HEK293 (cell line): ENCODE measurements around the gene TLDC2.

ENCODE experiments used
- CTCF ChIP-seq: fragments of 450-650 bp; formaldehyde crosslinking; IDR thresholded peaks from 2 replicates; pipeline ENCODE4 v1.5.1; 2016; ENCODE audit warnings: missing biosample characterization, missing genetic modification characterization
- ELK4 ChIP-seq: IDR thresholded peaks from 2 replicates; pipeline ENCODE4 v1.6.1; 2011; ENCODE audit warnings: mild to moderate bottlenecking, low read depth, low read length, borderline replicate concordance
- INSM2 ChIP-seq: fragments of 450-650 bp; formaldehyde crosslinking; IDR thresholded peaks from 2 replicates; pipeline ENCODE4 v1.5.1; 2016; ENCODE audit warnings: missing biosample characterization, missing genetic modification characterization
- KLF17 ChIP-seq: fragments of 450-650 bp; formaldehyde crosslinking; IDR thresholded peaks from 2 replicates; pipeline ENCODE4 v1.5.1; 2016; ENCODE audit warnings: missing biosample characterization, missing genetic modification characterization
- PRDM4 ChIP-seq: fragments of 450-650 bp; formaldehyde crosslinking; IDR thresholded peaks from 2 replicates; pipeline ENCODE4 v1.5.1; 2017; ENCODE audit warnings: missing biosample characterization, missing genetic modification characterization
- REST ChIP-seq: fragments of 450-650 bp; formaldehyde crosslinking; IDR thresholded peaks from 2 replicates; pipeline ENCODE4 v1.5.1; 2016; ENCODE audit warnings: missing biosample characterization, missing genetic modification characterization
- ZNF114 ChIP-seq: fragments of 450-650 bp; formaldehyde crosslinking; IDR thresholded peaks from 2 replicates; pipeline ENCODE4 v1.5.0; 2017; ENCODE audit warnings: missing biosample characterization, missing genetic modification characterization
- ZNF146 ChIP-seq: fragments of 450-650 bp; formaldehyde crosslinking; IDR thresholded peaks from 2 replicates; pipeline ENCODE4 v1.5.1; 2016; ENCODE audit warnings: missing biosample characterization, missing genetic modification characterization
- ZNF292 ChIP-seq: fragments of 450-650 bp; formaldehyde crosslinking; IDR thresholded peaks from 2 replicates; pipeline ENCODE4 v1.5.1; 2016; ENCODE audit warnings: low read depth, missing biosample characterization, missing genetic modification characterization, borderline replicate concordance
- ZNF776 ChIP-seq: fragments of 450-650 bp; formaldehyde crosslinking; IDR thresholded peaks from 2 replicates; pipeline ENCODE4 v1.5.0; 2017; ENCODE audit warnings: missing biosample characterization, missing genetic modification characterization, borderline replicate concordance

GRCh38 chr20:36871640-36872570 lies 4.0 kb upstream of the TLDC2 start:
- TF ChIP-seq ZNF146 (tag by site-specific recombination) = no peak
- TF ChIP-seq CTCF (tag by site-specific recombination) = no peak
- TF ChIP-seq ELK4 = no peak
- no peak for TF ChIP-seq REST (tag by site-specific recombination)
- TF ChIP-seq ZNF776 (tag by site-specific recombination) = no peak
- TF ChIP-seq ZNF292 = no peak
- no peak for TF ChIP-seq KLF17 (tag by site-specific recombination)
- no peak for TF ChIP-seq ZNF114
- TF ChIP-seq PRDM4 (tag by site-specific recombination) = no peak
- no peak for TF ChIP-seq INSM2 (tag by site-specific recombination)
